ENCODE measurements around the gene IVNS1ABP. TPM values are rescaled to one million over a fixed set of nuclear protein-coding genes. Genes with fewer than 3 reads are reported as not detected.

IVNS1ABP gene
- total and polyA plus RNA-seq, 4 donors, result 14.2 to 83.4 (median 34.0) TPM

DNA sequence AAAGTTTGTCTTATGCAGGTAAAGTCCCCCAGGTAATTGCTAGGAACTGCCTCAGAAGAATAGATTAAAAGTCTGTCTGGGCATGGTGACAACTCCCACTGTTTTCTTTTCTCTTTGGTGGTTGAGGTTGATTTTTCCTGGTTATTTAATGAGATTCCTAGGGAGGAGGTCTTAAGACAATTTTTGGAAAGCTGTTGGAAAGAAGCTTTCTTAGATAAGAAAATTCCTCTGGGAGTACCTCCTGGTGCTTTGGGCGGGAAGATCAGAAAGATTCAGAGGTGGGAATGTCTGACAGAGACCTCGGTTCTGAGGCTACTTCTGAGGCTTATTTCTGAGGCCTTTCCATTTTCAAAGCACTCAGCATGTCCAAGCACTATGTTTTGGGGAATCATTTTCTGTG, 25.0 kb upstream of the IVNS1ABP start:
- H3K27me3 ChIP-seq (ENCODE audit: control insufficient read depth in 4 of 4, insufficient read depth in 4 of 4, low read length in 3 of 4), result no peaks in the 10 kb centered on the region
- no peaks in the 10 kb centered on the region for H3K36me3 ChIP-seq (ENCODE audit: control insufficient read depth in 4 of 4, insufficient read depth in 3 of 4, low read depth in 1 of 4, low read length in 3 of 4)
- H3K9ac ChIP-seq (ENCODE audit: low read depth in 1 of 2, low read length in 2 of 2), result no peak overlapping the region
- no peak overlapping the region for H3K4me3 ChIP-seq (ENCODE audit: low read depth in 1 of 3, low read length in 3 of 3)
- H3K4me1 ChIP-seq (ENCODE audit: control insufficient read depth in 4 of 4, insufficient read depth in 4 of 4, low read length in 3 of 4), result no peaks in the 10 kb centered on the region
- DNase-seq (ENCODE audit: low spot score), result no peak
- no peak overlapping the region for H3K27ac ChIP-seq (ENCODE audit: low read depth in 1 of 2, low read length in 2 of 2)
- WGBS, result 96% methylated on average over 2 of the region's 2 CpGs
- TF ChIP-seq CTCF (IDR thresholded peaks at IDR 0.05; ENCODE audit: low read depth, low read length, missing input control) (no peak), SP1 (IDR thresholded peaks at IDR 0.05) (no peak), RAD21 (IDR thresholded peaks at IDR 0.05) (no peak), RXRA (IDR thresholded peaks at IDR 0.05) (no peak), YY1 (IDR thresholded peaks at IDR 0.05) (no peak), HNF4A (conservative IDR thresholded peaks at IDR 0.05) (no peak), JUND (IDR thresholded peaks at IDR 0.05) (no peak), ZBTB33 (IDR thresholded peaks at IDR 0.05) (no peak), TAF1 (conservative IDR thresholded peaks at IDR 0.05) (no peak), EGR1 (IDR thresholded peaks at IDR 0.05; ENCODE audit: low read depth in 2 of 2) (no peak), MAX (IDR thresholded peaks at IDR 0.05) (no peak), NR2F2 (IDR thresholded peaks at IDR 0.05) (no peak), FOXA1 (IDR thresholded peaks at IDR 0.05) (no peak), HNF4G (IDR thresholded peaks at IDR 0.05) (no peak), GABPA (IDR thresholded peaks at IDR 0.05 in 1 of 2, conservative IDR thresholded peaks at IDR 0.05 in 1 of 2) (no peak), ATF3 (IDR thresholded peaks at IDR 0.05) (no peak), FOXA2 (IDR thresholded peaks at IDR 0.05) (no peak)
- TF ChIP-seq, protein P1, sequence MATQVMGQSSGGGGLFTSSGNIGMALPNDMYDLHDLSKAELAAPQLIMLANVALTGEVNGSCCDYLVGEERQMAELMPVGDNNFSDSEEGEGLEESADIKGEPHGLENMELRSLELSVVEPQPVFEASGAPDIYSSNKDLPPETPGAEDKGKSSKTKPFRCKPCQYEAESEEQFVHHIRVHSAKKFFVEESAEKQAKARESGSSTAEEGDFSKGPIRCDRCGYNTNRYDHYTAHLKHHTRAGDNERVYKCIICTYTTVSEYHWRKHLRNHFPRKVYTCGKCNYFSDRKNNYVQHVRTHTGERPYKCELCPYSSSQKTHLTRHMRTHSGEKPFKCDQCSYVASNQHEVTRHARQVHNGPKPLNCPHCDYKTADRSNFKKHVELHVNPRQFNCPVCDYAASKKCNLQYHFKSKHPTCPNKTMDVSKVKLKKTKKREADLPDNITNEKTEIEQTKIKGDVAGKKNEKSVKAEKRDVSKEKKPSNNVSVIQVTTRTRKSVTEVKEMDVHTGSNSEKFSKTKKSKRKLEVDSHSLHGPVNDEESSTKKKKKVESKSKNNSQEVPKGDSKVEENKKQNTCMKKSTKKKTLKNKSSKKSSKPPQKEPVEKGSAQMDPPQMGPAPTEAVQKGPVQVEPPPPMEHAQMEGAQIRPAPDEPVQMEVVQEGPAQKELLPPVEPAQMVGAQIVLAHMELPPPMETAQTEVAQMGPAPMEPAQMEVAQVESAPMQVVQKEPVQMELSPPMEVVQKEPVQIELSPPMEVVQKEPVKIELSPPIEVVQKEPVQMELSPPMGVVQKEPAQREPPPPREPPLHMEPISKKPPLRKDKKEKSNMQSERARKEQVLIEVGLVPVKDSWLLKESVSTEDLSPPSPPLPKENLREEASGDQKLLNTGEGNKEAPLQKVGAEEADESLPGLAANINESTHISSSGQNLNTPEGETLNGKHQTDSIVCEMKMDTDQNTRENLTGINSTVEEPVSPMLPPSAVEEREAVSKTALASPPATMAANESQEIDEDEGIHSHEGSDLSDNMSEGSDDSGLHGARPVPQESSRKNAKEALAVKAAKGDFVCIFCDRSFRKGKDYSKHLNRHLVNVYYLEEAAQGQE (IDR thresholded peaks at IDR 0.05), result no peak
- H3K9me3 ChIP-seq (ENCODE audit: control insufficient read depth in 4 of 4, low read length in 3 of 4), result no peaks in the 10 kb centered on the region
